Bronchial epithelial cell (primary cell): ENCODE results near the gene USP6. TPM values are rescaled to one million over a fixed set of nuclear protein-coding genes. Genes with fewer than 3 reads are reported as not detected.
A peak's percentile ranks its signal among the peaks of the same experiment; 100 is the strongest.
"Not testable (repeated sequence)": the region's sequence is repeated elsewhere in the genome, so short reads cannot be mapped to it uniquely, and the experiment has no call there.

Experiments
- DNase-seq: peaks from one replicate; pipeline ENCODE4 v3.0.0-alpha.2; 2010; ENCODE audit warnings: low read depth
- FAIRE-seq: peaks from 2 replicates; lab custom pipeline; 2011; peaks lifted over from hg19 to GRCh38; lab: Jason Lieb, UNC
- H3K27me3 ChIP-seq: 2 replicates; pipeline ENCODE4 v1.5.1; 2011; ENCODE audit warnings: low read length; ENCODE audit not compliant: control insufficient read depth, insufficient read depth
- H3K36me3 ChIP-seq: 2 replicates; pipeline ENCODE4 v1.5.1; 2011; ENCODE audit warnings: low read length; ENCODE audit not compliant: control insufficient read depth, insufficient read depth
- H3K4me3 ChIP-seq: 2 replicates; pipeline ENCODE4 v1.5.1; 2011; ENCODE audit warnings: mild to moderate bottlenecking, low read depth, low read length, control low read depth
- total RNA-seq: library from RNA; depleted of rRNA; stranded (reverse); fragments of >200 nt; gene quantifications from 2 replicates; pipeline ENCODE4 v1.2.1, GENCODE V29; 2014
- TF ChIP-seq, protein P1 (sequence below): IDR thresholded peaks from 2 replicates; pipeline ENCODE4 v1.5.1; 2011; ENCODE audit warnings: mild to moderate bottlenecking, moderate library complexity, low read length, control low read depth, inconsistent platforms; ENCODE audit not compliant: insufficient read depth, severe bottlenecking

USP6 gene
- total RNA-seq, 1 donor from 2014 or later = not detected

DNA sequence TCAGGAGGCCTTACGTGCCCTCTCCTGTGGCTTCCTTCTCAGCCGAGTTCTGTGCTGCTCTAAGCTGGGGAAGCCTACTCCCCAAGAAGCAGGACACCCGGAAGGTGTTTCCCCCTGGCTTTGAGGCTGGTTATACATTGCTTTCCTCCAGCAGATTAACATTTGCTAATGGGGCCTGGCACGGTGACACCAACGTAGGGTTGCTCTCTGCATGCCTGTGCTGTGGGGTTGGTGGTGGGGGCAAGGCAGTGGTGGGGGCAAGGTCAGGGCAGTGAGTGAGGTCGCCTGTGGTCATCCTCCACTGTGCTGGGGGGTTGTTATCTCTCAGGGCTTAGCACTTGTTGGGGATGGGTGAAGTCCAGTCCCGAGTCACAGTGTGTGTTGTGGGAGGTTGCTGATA is 4.2 kb downstream of the USP6 start:
- FAIRE-seq = no peak
- Histone ChIP-seq H3K27me3 (peaks cover 19% of the 10 kb centered on the region), H3K36me3 (no peaks in the 10 kb centered on the region), H3K4me3 (no peak overlapping the region)
- DNase-seq = no peak
- TF ChIP-seq, protein P1, sequence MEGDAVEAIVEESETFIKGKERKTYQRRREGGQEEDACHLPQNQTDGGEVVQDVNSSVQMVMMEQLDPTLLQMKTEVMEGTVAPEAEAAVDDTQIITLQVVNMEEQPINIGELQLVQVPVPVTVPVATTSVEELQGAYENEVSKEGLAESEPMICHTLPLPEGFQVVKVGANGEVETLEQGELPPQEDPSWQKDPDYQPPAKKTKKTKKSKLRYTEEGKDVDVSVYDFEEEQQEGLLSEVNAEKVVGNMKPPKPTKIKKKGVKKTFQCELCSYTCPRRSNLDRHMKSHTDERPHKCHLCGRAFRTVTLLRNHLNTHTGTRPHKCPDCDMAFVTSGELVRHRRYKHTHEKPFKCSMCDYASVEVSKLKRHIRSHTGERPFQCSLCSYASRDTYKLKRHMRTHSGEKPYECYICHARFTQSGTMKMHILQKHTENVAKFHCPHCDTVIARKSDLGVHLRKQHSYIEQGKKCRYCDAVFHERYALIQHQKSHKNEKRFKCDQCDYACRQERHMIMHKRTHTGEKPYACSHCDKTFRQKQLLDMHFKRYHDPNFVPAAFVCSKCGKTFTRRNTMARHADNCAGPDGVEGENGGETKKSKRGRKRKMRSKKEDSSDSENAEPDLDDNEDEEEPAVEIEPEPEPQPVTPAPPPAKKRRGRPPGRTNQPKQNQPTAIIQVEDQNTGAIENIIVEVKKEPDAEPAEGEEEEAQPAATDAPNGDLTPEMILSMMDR = no peak

DNA sequence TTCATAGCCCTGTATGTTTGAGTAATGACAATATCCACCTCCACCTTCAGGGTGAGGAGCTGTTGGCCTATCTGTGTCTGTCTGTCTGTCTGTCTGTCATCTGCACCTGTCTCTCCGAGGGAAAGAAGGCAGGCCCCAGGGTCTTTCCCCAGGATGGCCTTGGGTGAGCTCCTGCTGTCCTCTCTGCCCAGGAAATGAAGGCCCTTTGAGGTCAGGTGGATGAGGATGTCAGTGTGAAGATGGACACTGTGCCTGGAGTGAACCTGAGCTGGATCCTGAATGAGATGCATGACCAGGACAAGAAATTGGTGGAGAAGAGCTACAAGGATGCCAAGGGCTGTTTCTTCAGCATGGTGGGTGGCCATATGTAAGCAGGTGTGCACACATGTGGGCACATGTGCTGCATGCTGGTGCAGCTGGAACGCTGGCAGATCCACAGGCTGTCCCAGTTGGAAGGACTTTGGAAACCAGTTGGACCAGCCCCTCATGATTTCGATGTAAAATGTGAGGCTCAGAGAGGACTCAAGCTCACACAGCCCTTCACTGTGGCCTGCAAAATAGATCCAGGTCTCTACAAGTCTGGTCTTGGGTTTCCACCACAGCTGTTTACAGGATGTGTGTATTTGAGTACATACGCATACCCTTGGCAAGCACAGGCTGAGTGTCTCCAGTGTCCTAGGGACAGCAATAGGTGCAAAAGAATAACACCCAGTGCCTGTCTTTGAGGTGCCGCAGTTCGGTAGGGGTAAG is 4.8 kb downstream of the USP6 start:
- FAIRE-seq = peak; percentile 80
- not testable (repeated sequence) for H3K36me3 ChIP-seq, H3K4me3 ChIP-seq, DNase-seq
- H3K27me3 ChIP-seq = peaks cover 16% of the 10 kb centered on the region

DNA sequence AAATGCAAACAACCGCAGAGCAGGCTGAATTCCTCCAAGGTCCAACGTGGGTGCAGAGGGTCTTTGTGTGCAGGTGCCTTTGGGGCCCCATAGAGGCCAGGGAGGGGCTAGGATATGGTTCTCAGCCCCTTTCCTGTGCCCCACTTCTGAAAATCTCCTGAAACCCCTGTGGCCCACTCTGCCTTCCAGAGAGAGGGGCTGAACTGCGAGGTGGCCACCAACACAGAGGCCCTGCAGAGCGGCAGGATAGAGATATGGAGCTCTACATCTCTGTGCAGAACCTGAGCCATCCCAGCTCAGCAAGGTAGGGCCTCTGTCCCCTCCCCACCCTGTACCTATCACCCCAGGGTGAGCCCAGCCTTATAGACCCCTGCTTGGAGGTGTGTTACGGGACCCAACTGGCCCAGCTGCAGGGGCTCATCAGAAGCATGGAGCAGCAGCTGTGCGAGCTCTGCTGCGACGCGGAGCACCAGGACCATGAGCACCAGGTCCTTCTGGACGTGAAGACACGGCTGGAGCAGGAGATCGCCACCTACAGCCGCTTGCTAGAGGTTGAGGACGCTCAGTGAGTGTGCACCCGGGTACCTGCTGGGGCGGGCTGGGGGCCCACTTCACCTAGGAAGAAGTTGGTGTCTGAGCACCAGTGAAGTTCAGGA is 5.5 kb downstream of the USP6 start:
- DNase-seq (no peak), FAIRE-seq (no peak)
- peaks cover 12% of the 10 kb centered on the region for H3K27me3 ChIP-seq
- TF ChIP-seq, protein P1 = no peak
- no peaks in the 10 kb centered on the region for H3K36me3 ChIP-seq
- H3K4me3 ChIP-seq = no peak overlapping the region

DNA sequence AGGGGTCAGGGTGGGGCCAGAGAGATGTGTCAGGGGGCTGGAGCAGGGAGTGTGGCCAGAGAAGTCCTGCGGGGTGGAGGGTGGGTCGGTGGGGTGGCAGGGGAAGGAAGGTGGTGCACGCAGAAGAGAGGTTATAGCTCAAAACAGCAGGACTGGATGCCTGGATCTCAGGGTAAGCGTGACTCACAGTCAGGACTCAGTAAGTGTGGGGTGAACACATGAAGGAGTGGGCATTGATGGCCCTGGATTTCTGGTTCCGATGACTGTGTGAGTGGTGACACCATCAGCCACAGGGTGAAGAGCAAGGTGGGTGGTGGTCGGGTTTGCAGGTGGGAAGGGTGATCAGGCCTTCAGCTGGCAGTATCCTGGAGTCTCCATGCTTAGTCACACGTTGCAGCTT is 6.2 kb downstream of the USP6 start:
- peak; percentile 36 for FAIRE-seq
- H3K36me3 ChIP-seq, H3K4me3 ChIP-seq, DNase-seq, H3K27me3 ChIP-seq: not testable (repeated sequence)

DNA sequence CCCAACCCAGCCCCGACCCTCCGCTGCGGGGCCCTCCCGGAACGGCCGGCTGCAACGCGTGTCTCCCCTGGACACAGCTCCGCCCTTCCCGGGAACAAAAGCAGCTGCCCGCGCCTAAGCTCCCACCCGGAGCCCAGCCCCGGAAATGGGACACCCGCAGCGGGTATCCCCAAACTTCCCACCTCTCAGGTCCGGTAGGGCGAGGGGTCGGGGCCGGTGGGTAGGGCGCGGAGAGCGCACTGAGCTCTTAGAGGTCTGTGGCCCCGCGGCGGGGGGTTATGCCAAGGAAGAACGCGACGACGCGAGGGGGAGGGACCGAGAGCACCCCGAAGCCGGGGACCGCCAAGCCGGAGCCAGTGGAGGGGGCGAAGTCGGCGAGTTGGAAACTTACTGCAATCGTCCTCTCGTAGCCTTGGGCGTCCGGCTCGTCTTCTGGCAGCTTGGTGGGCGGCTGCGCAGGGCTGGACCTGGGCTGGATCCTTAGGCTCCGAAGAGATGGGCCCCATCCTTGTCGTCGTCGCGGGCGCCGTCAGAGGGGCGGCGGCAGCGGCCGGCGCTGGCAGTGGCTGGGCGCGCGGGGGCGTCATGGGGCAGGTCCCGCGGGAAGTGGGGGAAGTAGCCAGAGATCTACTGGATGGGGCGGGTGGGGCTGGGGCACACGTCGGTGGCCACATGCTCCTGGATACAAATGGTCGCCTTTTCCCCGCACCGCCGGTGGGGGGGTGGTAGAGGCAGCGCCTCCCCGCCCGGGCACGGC is 6.9 kb downstream of the USP6 start:
- no peak for FAIRE-seq
- no peaks in the 10 kb centered on the region for H3K36me3 ChIP-seq
- TF ChIP-seq, protein P1 = no peak
- DNase-seq = no peak
- peak overlapping the region; percentile 19 for H3K4me3 ChIP-seq
- peaks cover 7% of the 10 kb centered on the region for H3K27me3 ChIP-seq

- FAIRE-seq = peak; percentile 92
- H3K4me3 ChIP-seq = no peak overlapping the region
- H3K27me3 ChIP-seq = peaks cover 5% of the 10 kb centered on the region
- no peaks in the 10 kb centered on the region for H3K36me3 ChIP-seq
- TF ChIP-seq, protein P1 = no peak
- DNase-seq = no peak
Measured at GRCh38 chr17:5123343-5124124, 7.7 kb downstream of the USP6 start.

DNA sequence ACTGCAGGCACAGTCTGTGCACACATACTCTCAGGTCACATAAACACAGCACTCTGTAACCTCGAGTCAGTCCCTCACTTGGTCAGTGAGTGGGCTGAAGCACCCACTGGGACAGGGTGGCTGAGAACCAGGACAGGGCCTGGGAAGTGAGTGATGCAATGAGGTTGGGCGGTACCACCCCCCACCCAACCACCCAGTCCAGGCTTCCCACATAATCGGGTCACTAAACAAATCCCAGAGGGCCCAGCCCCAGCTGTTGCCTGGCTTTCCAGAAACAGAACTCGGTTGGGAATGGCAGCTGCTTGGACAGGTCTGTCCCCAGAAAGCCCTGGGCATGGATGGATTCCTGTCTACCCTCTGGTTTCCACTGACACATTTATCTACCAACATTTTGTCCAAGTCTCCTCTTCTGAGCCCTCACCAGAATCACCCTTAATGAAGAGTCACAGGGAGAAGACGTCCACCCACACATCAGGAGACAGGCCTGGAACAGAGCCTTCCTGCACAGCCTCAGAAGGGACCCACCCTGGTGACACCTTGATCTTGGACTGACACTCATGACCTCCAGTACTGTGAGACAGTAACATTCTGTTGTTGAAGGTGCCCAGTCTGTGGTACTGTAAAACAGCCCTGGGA is 8.4 kb downstream of the USP6 start:
- not testable (repeated sequence) for H3K36me3 ChIP-seq, H3K4me3 ChIP-seq, H3K27me3 ChIP-seq, FAIRE-seq, DNase-seq

DNA sequence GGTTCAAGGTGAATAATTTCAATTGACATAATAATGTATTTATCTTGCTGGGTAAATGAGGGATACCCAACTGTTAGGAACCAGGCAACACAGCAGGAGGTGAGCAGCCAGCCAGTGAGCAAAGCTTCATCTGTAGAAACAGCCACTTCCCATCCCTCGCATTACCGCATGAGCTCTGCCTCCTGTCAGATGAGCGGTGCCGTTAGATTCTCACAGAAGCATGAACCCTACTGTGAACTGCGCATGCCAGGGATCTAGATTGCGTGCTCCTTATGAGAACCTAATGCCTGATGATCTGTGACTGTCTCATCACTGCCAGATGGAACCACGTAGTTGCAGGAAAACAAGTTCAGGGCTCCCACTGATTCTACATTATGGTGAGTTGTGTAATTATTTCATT is 9.1 kb downstream of the USP6 start:
- not testable (repeated sequence) for H3K4me3 ChIP-seq, DNase-seq, FAIRE-seq, H3K27me3 ChIP-seq, H3K36me3 ChIP-seq
